Natural killer cell (primary cell): ENCODE data around the gene PEAK1. TPM values are rescaled to one million over a fixed set of nuclear protein-coding genes. Genes with fewer than 3 reads are reported as not detected.
A peak's percentile ranks its signal among the peaks of the same experiment; 100 is the strongest.

Experiments
- ATAC-seq, 3 donors: fragments of 150-1000 bp in 2 of 3; fragments of 200-7000 bp in 1 of 3; cut with Tn5 transposase; 1 replicate in 1 of 3; 2 replicates in 2 of 3; pipeline ENCODE4 v1.10.0; 2021; ENCODE audit warnings: mild to moderate bottlenecking in 2 of 3, moderate library complexity in 2 of 3
- DNase-seq, 2 donors: peaks; one replicate each; pipeline versions ENCODE4 v3.0.0 to v3.0.0-alpha.2; 2013 to 2021; ENCODE audit warnings: mixed read lengths in 1 of 2
- H3K27ac ChIP-seq: one replicate; pipeline ENCODE4 v1.5.1; 2013; ENCODE audit warnings: mild to moderate bottlenecking, low read length
- H3K27me3 ChIP-seq: one replicate; pipeline ENCODE4 v1.6.1; 2013; ENCODE audit warnings: low read length; ENCODE audit not compliant: control insufficient read depth, insufficient read depth
- H3K36me3 ChIP-seq: one replicate; pipeline ENCODE4 v1.6.1; 2013; ENCODE audit warnings: low read length; ENCODE audit not compliant: control insufficient read depth, insufficient read depth
- H3K4me1 ChIP-seq: one replicate; pipeline ENCODE4 v1.6.1; 2013; ENCODE audit warnings: low read length; ENCODE audit not compliant: control insufficient read depth, insufficient read depth
- H3K4me3 ChIP-seq: one replicate; pipeline ENCODE4 v1.5.1; 2013; ENCODE audit warnings: low read length
- H3K9me3 ChIP-seq: one replicate; pipeline ENCODE4 v1.6.1; 2013; ENCODE audit warnings: low read length; ENCODE audit not compliant: control insufficient read depth, insufficient read depth
- H3K27ac Mint-ChIP-seq, 2 donors: one replicate each; pipeline ENCODE4 v1.8.0; 2022; ENCODE audit warnings: mild to moderate bottlenecking in 2 of 2, mixed read lengths in 2 of 2, moderate library complexity in 1 of 2
- H3K27me3 Mint-ChIP-seq, 2 donors: one replicate each; pipeline ENCODE4 v1.8.0; 2022; ENCODE audit warnings: low read depth in 2 of 2, mixed read lengths in 2 of 2
- H3K36me3 Mint-ChIP-seq: one replicate; pipeline ENCODE4 v1.8.0; 2022; ENCODE audit warnings: mixed read lengths
- H3K4me1 Mint-ChIP-seq, 2 donors: one replicate each; pipeline ENCODE4 v1.8.0; 2022; ENCODE audit warnings: mixed read lengths in 2 of 2
- H3K4me3 Mint-ChIP-seq: one replicate; pipeline ENCODE4 v1.8.0; 2022; ENCODE audit warnings: mild to moderate bottlenecking, moderate library complexity, mixed read lengths
- H3K9me3 Mint-ChIP-seq, 2 donors: one replicate each; pipeline ENCODE4 v1.8.0; 2022; ENCODE audit warnings: mixed read lengths in 2 of 2
- WGBS: methylation state at CpG from one replicate; pipeline ENCODE4 v1.1.7; 2013; ENCODE audit warnings: missing lambda C conversion rate; ENCODE audit not compliant: insufficient coverage; 5-methylcytosine and 5-hydroxymethylcytosine counted together
- intact Hi-C: fragments of 100-400 bp; cut with micrococcal nuclease; formaldehyde crosslinking; loops from one replicate; pipeline ENCODE4 v1.14.2; 2022
- total RNA-seq, 4 donors: library from RNA; stranded (reverse); fragments of 120-200 nt in 1 of 4; gene quantifications; one replicate each; pipeline versions ENCODE4 v1.2.3 to v1.2.4, GENCODE V29; 2013 to 2022
- TF ChIP-seq, protein P1 (sequence below): fragments of 200-600 bp; IDR thresholded peaks from one replicate; pipeline ENCODE4 v1.8.0; 2022; ENCODE audit warnings: antibody characterized with exemption

PEAK1 gene
- total RNA-seq, 3 donors from 2014 or later (not counting 1 experiment from before 2014, with no cell fraction given): 59.3 to 73.9 (median 69.1) TPM

DNA sequence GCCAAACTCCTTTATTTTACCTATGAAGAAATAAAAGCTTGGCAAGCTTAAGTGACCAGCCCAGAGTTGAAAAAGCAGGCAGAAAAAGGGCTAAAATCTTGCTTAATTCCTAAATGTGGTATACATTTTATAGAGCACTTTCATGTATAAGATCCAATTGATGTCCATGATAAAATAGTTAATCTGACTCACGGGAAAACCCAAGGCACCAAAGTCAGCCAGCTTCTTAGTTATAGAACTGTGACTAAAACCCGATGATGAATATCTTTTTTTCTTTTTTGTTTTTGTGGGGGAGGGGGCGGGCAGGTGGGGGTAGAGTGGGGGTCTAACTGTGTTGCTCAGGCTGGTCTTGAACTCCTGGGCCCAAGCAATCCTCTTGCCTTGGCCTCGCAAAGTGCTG is 71.4 kb downstream of the PEAK1 start:
- no peaks in the 10 kb centered on the region for H3K27me3 Mint-ChIP-seq
- no peaks in the 10 kb centered on the region for H3K9me3 Mint-ChIP-seq
- H3K36me3 Mint-ChIP-seq: peaks cover 8% of the 10 kb centered on the region
- Histone ChIP-seq H3K4me1 (no peaks in the 10 kb centered on the region), H3K36me3 (no peaks in the 10 kb centered on the region), H3K9me3 (no peaks in the 10 kb centered on the region), H3K27me3 (no peaks in the 10 kb centered on the region), H3K4me3 (no peak overlapping the region), H3K27ac (no peak overlapping the region)
- H3K4me3 Mint-ChIP-seq: no peak overlapping the region
- TF ChIP-seq, protein P1, sequence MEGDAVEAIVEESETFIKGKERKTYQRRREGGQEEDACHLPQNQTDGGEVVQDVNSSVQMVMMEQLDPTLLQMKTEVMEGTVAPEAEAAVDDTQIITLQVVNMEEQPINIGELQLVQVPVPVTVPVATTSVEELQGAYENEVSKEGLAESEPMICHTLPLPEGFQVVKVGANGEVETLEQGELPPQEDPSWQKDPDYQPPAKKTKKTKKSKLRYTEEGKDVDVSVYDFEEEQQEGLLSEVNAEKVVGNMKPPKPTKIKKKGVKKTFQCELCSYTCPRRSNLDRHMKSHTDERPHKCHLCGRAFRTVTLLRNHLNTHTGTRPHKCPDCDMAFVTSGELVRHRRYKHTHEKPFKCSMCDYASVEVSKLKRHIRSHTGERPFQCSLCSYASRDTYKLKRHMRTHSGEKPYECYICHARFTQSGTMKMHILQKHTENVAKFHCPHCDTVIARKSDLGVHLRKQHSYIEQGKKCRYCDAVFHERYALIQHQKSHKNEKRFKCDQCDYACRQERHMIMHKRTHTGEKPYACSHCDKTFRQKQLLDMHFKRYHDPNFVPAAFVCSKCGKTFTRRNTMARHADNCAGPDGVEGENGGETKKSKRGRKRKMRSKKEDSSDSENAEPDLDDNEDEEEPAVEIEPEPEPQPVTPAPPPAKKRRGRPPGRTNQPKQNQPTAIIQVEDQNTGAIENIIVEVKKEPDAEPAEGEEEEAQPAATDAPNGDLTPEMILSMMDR: no peak
- no peak overlapping the region for H3K27ac Mint-ChIP-seq
- 100% methylated on average over 4 of the region's 4 CpGs for WGBS
- no peak for DNase-seq
- ATAC-seq: no peak
- intact Hi-C loops: no loop called here
- H3K4me1 Mint-ChIP-seq: peaks cover 8 to 14% of the 10 kb centered on the region in 2 donors

DNA sequence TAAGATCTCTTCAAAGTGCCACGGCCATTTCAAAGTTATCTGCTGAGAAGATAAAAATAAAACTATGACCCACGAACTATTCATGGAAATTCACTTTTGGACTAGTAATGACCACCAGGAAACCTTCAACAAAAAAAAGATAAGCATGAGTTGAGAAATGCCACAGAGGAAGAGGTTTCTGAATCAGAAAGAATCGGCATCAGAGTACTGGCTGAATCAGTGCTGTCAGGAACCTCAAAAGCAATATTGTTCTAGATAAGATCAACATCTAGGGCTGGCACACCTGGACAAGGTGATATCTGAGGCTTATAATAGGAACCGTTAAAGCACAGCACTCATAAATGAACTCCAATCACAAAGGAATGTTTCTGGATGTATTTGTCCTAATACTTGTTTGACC is 72.7 kb downstream of the PEAK1 start:
- no peaks in the 10 kb centered on the region for H3K9me3 Mint-ChIP-seq
- Histone ChIP-seq H3K4me1 (no peaks in the 10 kb centered on the region), H3K36me3 (no peaks in the 10 kb centered on the region), H3K27ac (no peak overlapping the region), H3K9me3 (no peaks in the 10 kb centered on the region), H3K27me3 (no peaks in the 10 kb centered on the region), H3K4me3 (no peak overlapping the region)
- H3K4me3 Mint-ChIP-seq: no peak overlapping the region
- WGBS: 42% methylated on average over 2 of the region's 4 CpGs
- H3K4me1 Mint-ChIP-seq: peaks cover 10 to 14% of the 10 kb centered on the region in 2 donors
- H3K27me3 Mint-ChIP-seq: no peaks in the 10 kb centered on the region
- H3K36me3 Mint-ChIP-seq: peaks cover 8% of the 10 kb centered on the region
- DNase-seq (no peak), ATAC-seq (no peak)
- intact Hi-C loops: no loop called here
- H3K27ac Mint-ChIP-seq: peak overlapping the region; percentile 45 to 73
- TF ChIP-seq, protein P1: no peak

DNA sequence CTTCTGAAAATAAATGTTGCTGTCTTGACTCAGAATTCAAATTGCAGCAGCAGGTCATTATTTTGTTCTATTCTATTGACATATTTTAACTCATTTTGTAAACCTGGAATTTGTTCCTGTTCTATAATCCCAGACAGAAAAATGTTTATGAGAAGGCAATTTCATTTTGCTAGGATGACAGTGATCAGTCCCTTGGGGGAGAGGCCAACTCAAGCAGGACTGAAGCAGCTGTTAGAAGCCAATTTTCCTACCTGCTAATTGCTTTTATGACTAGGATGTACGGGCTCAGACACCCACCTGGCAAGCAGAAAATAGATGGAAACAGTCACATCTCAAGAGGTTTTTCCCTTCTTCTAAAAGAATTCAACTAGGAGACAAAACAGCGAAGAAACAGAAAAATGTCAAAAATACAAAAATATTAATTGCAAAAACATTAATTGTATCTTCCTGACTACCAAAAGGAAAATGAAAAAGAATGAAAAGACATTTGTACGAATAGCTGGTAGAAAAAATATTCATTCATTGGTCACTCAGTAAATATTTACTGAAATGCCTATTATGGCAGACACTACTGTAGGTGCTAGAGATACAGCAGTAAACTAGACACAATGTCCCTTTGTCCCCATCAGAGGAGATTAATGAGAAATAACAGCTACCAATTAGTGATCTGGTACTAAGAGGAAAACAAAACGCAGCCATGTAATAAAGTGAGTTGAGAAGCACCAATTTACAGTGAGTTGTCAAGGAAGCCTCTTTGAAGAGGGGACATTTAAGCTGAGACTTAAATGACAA is 73.5 kb downstream of the PEAK1 start:
- no peaks in the 10 kb centered on the region for H3K27me3 Mint-ChIP-seq

More for the DNA sequence above, 73.5 kb downstream of the PEAK1 start:
- Histone ChIP-seq H3K9me3 (peaks cover 1% of the 10 kb centered on the region), H3K4me1 (no peaks in the 10 kb centered on the region), H3K27me3 (no peaks in the 10 kb centered on the region), H3K27ac (no peak overlapping the region), H3K36me3 (no peaks in the 10 kb centered on the region), H3K4me3 (no peak overlapping the region)
- peaks cover 13 to 14% of the 10 kb centered on the region in 2 donors for H3K4me1 Mint-ChIP-seq
- TF ChIP-seq, protein P1: no peak
- H3K36me3 Mint-ChIP-seq: peaks cover 8% of the 10 kb centered on the region
- intact Hi-C loops: no loop called here
- DNase-seq (no peak), ATAC-seq (no peak)
- H3K4me3 Mint-ChIP-seq: no peak overlapping the region
- H3K27ac Mint-ChIP-seq: peak overlapping the region; percentile 45 to 73
- no peaks in the 10 kb centered on the region for H3K9me3 Mint-ChIP-seq
- WGBS: 100% methylated on average over 2 of the region's 4 CpGs
